Frontal cortex (tissue), 4 donors: ENCODE measurements around the gene CAPZB. TPM values are rescaled to one million over a fixed set of nuclear protein-coding genes. Genes with fewer than 3 reads are reported as not detected.
A peak's percentile ranks its signal among the peaks of the same experiment; 100 is the strongest.
"Not testable (repeated sequence)": the region's sequence is repeated elsewhere in the genome, so short reads cannot be mapped to it uniquely, and the experiment has no call there.

ENCODE experiments used
- DNase-seq, 2 donors: peaks; one replicate each; pipeline ENCODE4 v3.0.0; 2012; ENCODE audit warnings: low spot score in 2 of 2
- FAIRE-seq: peaks from 2 replicates; lab custom pipeline; 2012; peaks lifted over from hg19 to GRCh38; lab: Jason Lieb, UNC
- total RNA-seq: library from RNA; depleted of rRNA; stranded (reverse); fragments of >200 nt; gene quantifications from one replicate; pipeline ENCODE4 v1.2.3, GENCODE V29; 2014
- donor health status: control.
- donor health status: control.
- donor health status: control.

CAPZB gene
- 47.7 TPM for total RNA-seq

GRCh38 chr1:19485362-19486187 is at the start of gene CAPZB:
Gene CAPZB (minus strand): TSS chr1:19485539. CDS start chr1:19485438, 101 bp downstream.
- FAIRE-seq (no peak), DNase-seq (peak; percentile 99)

- no peak for FAIRE-seq
- DNase-seq, result no peak
Measured at GRCh38 chr1:19534281-19534680, 48.9 kb upstream of the CAPZB start.

GRCh38 chr1:19533626-19534025 is 48.3 kb upstream of the CAPZB start:
- no peak for DNase-seq
- no peak for FAIRE-seq

- DNase-seq (no peak), FAIRE-seq (no peak)
Measured at GRCh38 chr1:19532519-19532918, 47.2 kb upstream of the CAPZB start.

GRCh38 chr1:19529664-19530063 is 44.3 kb upstream of the CAPZB start:
- FAIRE-seq (no peak), DNase-seq (no peak)

GRCh38 chr1:19528438-19528837 is 43.1 kb upstream of the CAPZB start:
- FAIRE-seq (no peak), DNase-seq (no peak)

- no peak for FAIRE-seq
- no peak for DNase-seq
Measured at GRCh38 chr1:19525607-19526545, 40.5 kb upstream of the CAPZB start.

- FAIRE-seq, result no peak
- no peak for DNase-seq
Measured at GRCh38 chr1:19524791-19525190, 39.5 kb upstream of the CAPZB start.

- not testable (repeated sequence) for FAIRE-seq, DNase-seq
Measured at GRCh38 chr1:19522570-19522969, 37.2 kb upstream of the CAPZB start.

- DNase-seq (no peak), FAIRE-seq (no peak)
Measured at GRCh38 chr1:19521411-19521810, 36.1 kb upstream of the CAPZB start.

GRCh38 chr1:19517017-19517416 is 31.7 kb upstream of the CAPZB start:
- FAIRE-seq, result no peak
- no peak for DNase-seq

- no peak for FAIRE-seq
- DNase-seq, result no peak
Measured at GRCh38 chr1:19515201-19515600, 29.9 kb upstream of the CAPZB start.

- no peak for DNase-seq
- no peak for FAIRE-seq
Measured at GRCh38 chr1:19514391-19514831, 29.1 kb upstream of the CAPZB start.

- FAIRE-seq, result no peak
- no peak for DNase-seq
Measured at GRCh38 chr1:19512545-19512944, 27.2 kb upstream of the CAPZB start.

- FAIRE-seq, result no peak
Measured at GRCh38 chr1:19511116-19511515, 25.8 kb upstream of the CAPZB start.

GRCh38 chr1:19509647-19510046 is 24.3 kb upstream of the CAPZB start:
- not testable (repeated sequence) for DNase-seq, FAIRE-seq

More at GRCh38 chr1:19511116-19511515, 25.8 kb upstream of the CAPZB start:
- DNase-seq, result no peak

GRCh38 chr1:19507516-19507915 is 22.2 kb upstream of the CAPZB start:
- no peak for DNase-seq
- FAIRE-seq, result no peak

GRCh38 chr1:19505693-19506457 is 20.5 kb upstream of the CAPZB start:
- no peak for FAIRE-seq

GRCh38 chr1:19504796-19505692 is 19.7 kb upstream of the CAPZB start:
- FAIRE-seq, result no peak
- DNase-seq, result peak in 1 of 2 donors; percentile 29

More at GRCh38 chr1:19505693-19506457, 20.5 kb upstream of the CAPZB start:
- DNase-seq, result no peak
